Fibroblast of lung (primary cell): ENCODE results near the gene LDHB. TPM values are rescaled to one million over a fixed set of nuclear protein-coding genes. Genes with fewer than 3 reads are reported as not detected.

Source experiments
- DNase-seq, 2 donors: peaks; one replicate each; pipeline versions ENCODE4 v3.0.0 to v3.0.0-alpha.2; 2010; ENCODE audit warnings: low read depth in 2 of 2
- H2AFZ ChIP-seq: 2 replicates; pipeline ENCODE4 v1.5.1; 2012; ENCODE audit warnings: low read length, control low read depth, inconsistent platforms
- H3K27ac ChIP-seq: 2 replicates; pipeline ENCODE4 v1.5.1; 2011; ENCODE audit warnings: low read length, control low read depth; ENCODE audit not compliant: insufficient read depth
- H3K27me3 ChIP-seq: 2 replicates; pipeline ENCODE4 v1.5.1; 2011; ENCODE audit warnings: mild to moderate bottlenecking, low read length; ENCODE audit not compliant: control insufficient read depth, insufficient read depth
- H3K36me3 ChIP-seq: 2 replicates; pipeline ENCODE4 v1.5.1; 2011; ENCODE audit warnings: low read length; ENCODE audit not compliant: control insufficient read depth, insufficient read depth
- H3K4me1 ChIP-seq: 2 replicates; pipeline ENCODE4 v1.5.1; 2011; ENCODE audit warnings: low read length; ENCODE audit not compliant: control insufficient read depth, insufficient read depth; ENCODE audit errors: extremely low read depth
- H3K4me2 ChIP-seq: 2 replicates; pipeline ENCODE4 v1.5.1; 2011; ENCODE audit warnings: low read length, control low read depth; ENCODE audit not compliant: insufficient read depth; ENCODE audit errors: extremely low read depth
- H3K4me3 ChIP-seq, 4 experiments: fragments of 200-600 bp in 1 of 4; sonication (generic) in 1 of 4; replicated peaks in 1 of 4; 2 replicates each; pipeline ENCODE4 v1.5.1; 2011 to 2016; ENCODE audit warnings: low read length in 4 of 4, low read depth in 3 of 4, mild to moderate bottlenecking in 3 of 4, control low read depth in 2 of 4, inconsistent platforms in 1 of 4, mixed read lengths in 1 of 4; ENCODE audit not compliant: insufficient read depth in 1 of 4; ENCODE audit errors: control extremely low read depth in 1 of 4
- H3K79me2 ChIP-seq: 2 replicates; pipeline ENCODE4 v1.5.1; 2012; ENCODE audit warnings: mild to moderate bottlenecking, low read length, inconsistent platforms; ENCODE audit not compliant: control insufficient read depth, insufficient read depth
- H3K9ac ChIP-seq: 2 replicates; pipeline ENCODE4 v1.5.1; 2011; ENCODE audit warnings: mild to moderate bottlenecking, low read length, control low read depth; ENCODE audit not compliant: insufficient read depth
- H3K9me3 ChIP-seq: 2 replicates; pipeline ENCODE4 v1.5.1; 2012; ENCODE audit warnings: low read depth, low read length; ENCODE audit not compliant: control insufficient read depth, insufficient read depth
- H4K20me1 ChIP-seq: 2 replicates; pipeline ENCODE4 v1.5.1; 2011; ENCODE audit warnings: low read length; ENCODE audit not compliant: control insufficient read depth, insufficient read depth; ENCODE audit errors: extremely low read depth
- CTCF ChIP-seq, 2 donors: IDR thresholded peaks in 1 of 2; conservative IDR thresholded peaks in 1 of 2; 1 replicate in 1 of 2; 2 replicates in 1 of 2; pipeline ENCODE4 v1.5.1; 2011 to 2012; ENCODE audit warnings: low read length in 2 of 2, control low read depth in 1 of 2, inconsistent platforms in 1 of 2, low read depth in 1 of 2, mild to moderate bottlenecking in 1 of 2
- EZH2 ChIP-seq: IDR thresholded peaks from 2 replicates; pipeline ENCODE4 v1.5.1; 2012; ENCODE audit warnings: low read length, control low read depth, mild to moderate bottlenecking; ENCODE audit errors: missing control alignments
- polyA plus RNA-seq, 2 donors: library from polyadenylated mRNA; depleted of rRNA in 1 of 2; stranded (reverse) in 1 of 2; unstranded in 1 of 2; fragments of >200 nt; gene quantifications; 2 replicates each; pipeline ENCODE4 v1.2.1, GENCODE V29; 2011 to 2012; ENCODE audit warnings: missing spikeins in 1 of 2
- total RNA-seq: library from RNA; depleted of rRNA; stranded (reverse); fragments of >200 nt; gene quantifications from 2 replicates; pipeline ENCODE4 v1.2.1, GENCODE V29; 2014

The LDHB gene
- total and polyA plus RNA-seq, 2 donors (not counting 1 experiment from before 2014, with no cell fraction given) = 628 to 905 TPM

GRCh38 chr12:21683115-21683514 is 25.5 kb upstream of the LDHB start:
- Histone ChIP-seq H3K9me3 (no peaks in the 10 kb centered on the region), H3K9ac (no peak overlapping the region), H3K4me2 (no peak overlapping the region), H3K27ac (no peak overlapping the region), H3K79me2 (no peaks in the 10 kb centered on the region), H2AFZ (no peak overlapping the region), H3K4me1 (no peaks in the 10 kb centered on the region), H4K20me1 (no peaks in the 10 kb centered on the region), H3K4me3 (no peak overlapping the region), H3K27me3 (no peaks in the 10 kb centered on the region), H3K36me3 (no peaks in the 10 kb centered on the region)
- TF ChIP-seq CTCF (conservative IDR thresholded peaks at IDR 0.05 in 1 of 2, IDR thresholded peaks at IDR 0.05 in 1 of 2; ENCODE audit: low read depth in 1 of 2, low read length in 2 of 2) (no peak), EZH2 (no peak)
- no peak for DNase-seq

- no peak overlapping the region for H3K4me2 ChIP-seq
- no peak overlapping the region for H3K27ac ChIP-seq
- H3K9me3 ChIP-seq = no peaks in the 10 kb centered on the region
- no peak for TF ChIP-seq EZH2
- TF ChIP-seq CTCF (conservative IDR thresholded peaks at IDR 0.05 in 1 of 2, IDR thresholded peaks at IDR 0.05 in 1 of 2; ENCODE audit: low read depth in 1 of 2, low read length in 2 of 2) = no peak
- H3K9ac ChIP-seq = no peak overlapping the region
- H3K4me1 ChIP-seq = no peaks in the 10 kb centered on the region
- no peak overlapping the region for H2AFZ ChIP-seq
- H4K20me1 ChIP-seq = no peaks in the 10 kb centered on the region
- DNase-seq = no peak
- H3K27me3 ChIP-seq = peaks cover 9% of the 10 kb centered on the region
- H3K36me3 ChIP-seq = no peaks in the 10 kb centered on the region
- H3K79me2 ChIP-seq = no peaks in the 10 kb centered on the region
- no peak overlapping the region for H3K4me3 ChIP-seq
These were observed 21.3 kb upstream of the LDHB start for GRCh38 chr12:21678959-21679358.

GRCh38 chr12:21677622-21678277 is 20.1 kb upstream of the LDHB start:
- no peaks in the 10 kb centered on the region for H3K4me1 ChIP-seq
- no peaks in the 10 kb centered on the region for H3K36me3 ChIP-seq
- H3K79me2 ChIP-seq = no peaks in the 10 kb centered on the region
- no peak for DNase-seq
- H3K4me3 ChIP-seq = no peak overlapping the region
- H2AFZ ChIP-seq = no peak overlapping the region
- no peaks in the 10 kb centered on the region for H4K20me1 ChIP-seq
- H3K27ac ChIP-seq = no peak overlapping the region
- peaks cover 9% of the 10 kb centered on the region for H3K27me3 ChIP-seq
- no peak for TF ChIP-seq CTCF (conservative IDR thresholded peaks at IDR 0.05 in 1 of 2, IDR thresholded peaks at IDR 0.05 in 1 of 2; ENCODE audit: low read depth in 1 of 2, low read length in 2 of 2)
- no peak for TF ChIP-seq EZH2
- H3K9ac ChIP-seq = no peak overlapping the region
- no peak overlapping the region for H3K4me2 ChIP-seq
- H3K9me3 ChIP-seq = no peaks in the 10 kb centered on the region
